A549 treated with RU486 at 1 μM for 4 hours (cell line): Measurements from ENCODE around the gene POGZ. TPM values are rescaled to one million over a fixed set of nuclear protein-coding genes. Genes with fewer than 3 reads are reported as not detected.

Experiments used
- total RNA-seq: library from RNA; stranded (reverse); fragments of 200-300 nt; extraction: Qiagen RNA extraction; gene quantifications from 5 replicates; pipeline ENCODE4 v1.2.3, GENCODE V29; 2022; ENCODE audit warnings: low read depth

Gene POGZ
- 14.8 to 20.9 TPM (median 19.6 TPM) in 5 replicates for total RNA-seq

GRCh38 chr1:151459331-151460046 is at the start of gene POGZ:
Gene POGZ (minus strand): TSS chr1:151459494. CDS start chr1:151442204, 17,290 bp downstream.

GRCh38 chr1:151399324-151400171 is 59.7 kb downstream of the POGZ start, which contains the start of gene PSMB4:
Gene PSMB4 (plus strand): TSS chr1:151399573. CDS start chr1:151399588, 15 bp downstream.

DNA sequence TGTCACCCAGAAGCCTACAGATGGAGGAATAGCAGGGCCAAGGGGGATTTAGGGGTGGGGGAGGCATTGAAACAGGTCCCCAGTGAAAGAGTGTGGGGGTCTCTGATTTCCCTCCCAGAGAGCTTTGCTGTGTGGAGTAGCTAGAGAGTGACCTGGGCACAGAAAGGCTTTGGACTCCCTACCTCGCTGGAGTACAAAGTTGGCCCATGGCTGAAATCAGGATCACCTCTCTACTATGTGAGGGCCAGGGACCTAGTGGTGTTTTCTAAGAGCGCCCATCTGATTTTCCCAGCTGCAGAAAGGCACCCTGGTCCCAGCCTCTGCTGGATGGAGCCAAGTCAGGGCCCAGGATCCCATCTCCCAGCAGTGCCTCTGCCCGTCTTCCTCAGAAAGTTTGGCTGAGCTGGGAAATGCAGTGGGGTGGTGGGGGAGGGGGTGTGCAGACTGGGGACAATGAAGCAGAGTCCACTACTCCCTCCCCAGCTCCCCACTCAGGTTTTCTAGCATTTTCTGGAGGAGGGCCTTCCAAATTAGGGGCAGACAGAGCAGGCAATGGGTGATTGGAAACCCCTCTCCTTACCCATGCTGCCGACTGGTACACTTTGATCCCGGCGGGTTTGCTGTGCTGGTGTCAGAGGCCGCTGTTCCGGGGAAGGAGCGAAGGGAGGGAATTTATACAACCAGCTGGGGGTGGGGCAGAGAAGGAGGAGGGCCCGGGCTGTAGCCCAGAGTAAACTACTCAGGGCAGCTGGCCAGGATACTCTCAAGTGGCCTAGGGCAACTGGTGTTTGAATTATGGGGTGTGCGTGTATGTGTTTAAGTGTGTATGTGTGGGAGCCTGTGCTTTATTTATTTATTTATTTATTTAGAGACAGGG is 87.0 kb downstream of the POGZ start, which contains the start of gene SELENBP1:
Gene SELENBP1 (minus strand): TSS at position 648 of the 877 bp plus-strand sequence. CDS start 64 bp downstream, at position 584.

Other genes starting within 250 kb of the POGZ start
- 161 to 222 TPM (median 192 TPM) in 5 replicates for gene PSMD4, start 204.8 kb downstream of the POGZ start, total RNA-seq
- 11.8 to 15.4 TPM (median 14.3 TPM) in 5 replicates for gene ZNF687, start 177.2 kb downstream of the POGZ start, total RNA-seq
- 25.8 to 29.8 TPM (median 27.9 TPM) in 5 replicates for gene PI4KB, start 132.1 kb downstream of the POGZ start, total RNA-seq
- 23.8 to 26.9 TPM (median 25.9 TPM) in 5 replicates for gene RFX5, start 112.2 kb downstream of the POGZ start, total RNA-seq
- gene SELENBP1, start 86.8 kb downstream of the POGZ start, total RNA-seq, result 5.4 to 7.8 TPM (median 6.2 TPM) in 5 replicates
- gene PSMB4, start 59.9 kb downstream of the POGZ start, total RNA-seq, result 340 to 454 TPM (median 407 TPM) in 5 replicates
- 1.2 to 2.2 TPM (median 1.4 TPM) in 5 replicates for gene CGN, start 51.9 kb upstream of the POGZ start, total RNA-seq
- gene TUFT1, start 80.8 kb upstream of the POGZ start, total RNA-seq, result 14.0 to 16.7 TPM (median 14.3 TPM) in 5 replicates
- gene SNX27, start 152.6 kb upstream of the POGZ start, total RNA-seq, result 6.8 to 10.9 TPM (median 7.5 TPM) in 5 replicates